Epithelial cell of esophagus (primary cell): ENCODE results near the gene FGF11.
A peak's percentile ranks its signal among the peaks of the same experiment; 100 is the strongest.
"Not testable (repeated sequence)": the region's sequence is repeated elsewhere in the genome, so short reads cannot be mapped to it uniquely, and the experiment has no call there.

Experiments
- DNase-seq: peaks from one replicate; pipeline ENCODE4 v3.0.0; 2010; ENCODE audit warnings: low read depth
- H3K4me3 ChIP-seq: 2 replicates; pipeline ENCODE4 v1.5.1; 2011; ENCODE audit warnings: mild to moderate bottlenecking, low read length, control low read depth
- CTCF ChIP-seq: IDR thresholded peaks from 2 replicates; pipeline ENCODE4 v1.5.1; 2011; ENCODE audit warnings: low read depth, mild to moderate bottlenecking, low read length, control low read depth, inconsistent platforms; ENCODE audit not compliant: insufficient read depth; ENCODE audit errors: missing control alignments

Gene FGF11

GRCh38 chr17:7467498-7467897 lies 28.2 kb downstream of the FGF11 start:
- H3K4me3 ChIP-seq, result no peak overlapping the region
- no peak for DNase-seq
- TF ChIP-seq CTCF, result no peak

DNA sequence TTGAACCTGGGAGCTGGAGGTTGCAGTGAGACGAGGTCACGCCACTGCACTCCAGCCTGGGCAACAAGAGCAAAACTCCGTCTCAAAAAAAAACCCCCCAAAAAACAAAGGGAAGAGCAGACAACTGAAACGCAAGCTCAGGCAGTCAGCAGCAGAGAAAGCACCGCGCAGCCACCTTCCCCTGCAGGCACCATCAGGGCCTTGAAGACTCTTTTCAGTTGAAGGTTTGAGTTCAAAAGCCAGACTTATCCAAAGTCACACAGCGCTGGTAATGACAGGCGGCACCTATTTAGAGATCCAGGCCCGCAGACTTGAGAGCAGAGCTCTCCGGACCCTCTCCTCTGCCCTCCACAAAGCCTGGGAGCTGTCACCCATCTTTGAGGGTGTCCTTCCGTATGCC lies 29.0 kb downstream of the FGF11 start:
- no peak overlapping the region for H3K4me3 ChIP-seq
- no peak for TF ChIP-seq CTCF
- no peak for DNase-seq

DNA sequence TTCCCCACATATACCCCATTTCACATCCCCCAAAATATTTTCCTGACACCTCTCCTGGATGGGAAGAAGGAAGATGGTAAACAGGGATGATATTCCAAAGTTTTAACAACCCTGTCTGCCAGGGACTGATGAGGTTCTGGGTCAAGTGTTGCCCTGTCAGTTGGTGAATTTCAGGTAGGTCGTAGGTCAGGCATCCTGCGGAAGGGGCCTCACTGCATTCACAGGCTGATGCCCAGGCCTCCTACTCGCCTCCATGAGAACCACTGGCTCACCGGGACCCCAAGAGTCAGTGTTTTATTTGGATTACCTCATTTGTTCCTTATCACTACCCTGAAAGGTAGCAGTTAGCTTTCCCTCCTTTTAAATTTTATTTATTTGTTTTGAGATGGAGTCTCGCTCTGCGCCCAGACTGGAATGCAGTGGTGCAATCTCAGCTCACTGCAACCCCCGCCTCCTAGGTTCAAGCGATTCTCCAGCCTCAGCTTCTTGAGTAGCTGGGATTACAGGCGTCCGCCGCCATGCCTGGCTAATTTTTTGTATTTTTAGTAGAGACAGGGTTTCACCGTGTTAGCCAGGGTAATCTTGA lies 29.6 kb downstream of the FGF11 start:
- H3K4me3 ChIP-seq, result no peak overlapping the region
- no peak for DNase-seq
- no peak for TF ChIP-seq CTCF

GRCh38 chr17:7469843-7470242 lies 30.5 kb downstream of the FGF11 start:
- not testable (repeated sequence) for H3K4me3 ChIP-seq, DNase-seq

- H3K4me3 ChIP-seq, result not testable (repeated sequence)
Observed at GRCh38 chr17:7470457-7470973, 31.2 kb downstream of the FGF11 start.

GRCh38 chr17:7471729-7472128 lies 32.4 kb downstream of the FGF11 start:
- no peak for DNase-seq
- TF ChIP-seq CTCF, result no peak
- no peak overlapping the region for H3K4me3 ChIP-seq

More at GRCh38 chr17:7470457-7470973, 31.2 kb downstream of the FGF11 start:
- not testable (repeated sequence) for DNase-seq

- not testable (repeated sequence) for H3K4me3 ChIP-seq, DNase-seq
Observed at GRCh38 chr17:7474767-7475166, 35.5 kb downstream of the FGF11 start.

GRCh38 chr17:7475764-7476422 lies 36.6 kb downstream of the FGF11 start:
- TF ChIP-seq CTCF, result no peak
- no peak overlapping the region for H3K4me3 ChIP-seq
- peak; percentile 78 for DNase-seq
